ENCODE data around the gene R3HDM2.

- TF ChIP-seq CTCF (IDR thresholded peaks at IDR 0.05; ENCODE audit: low read depth, low read length, missing input control) (no peak), TAF1 (conservative IDR thresholded peaks at IDR 0.05) (no peak), MAX (IDR thresholded peaks at IDR 0.05) (no peak), FOXA1 (IDR thresholded peaks at IDR 0.05) (no peak)
Measured at GRCh38 chr12:57236925-57237595, 193.8 kb downstream of the R3HDM2 start.

Data from liver (tissue), 3 donors.